GM18511 (cell line): ENCODE measurements around the gene ENG.
"Not testable (repeated sequence)": the region's sequence is repeated elsewhere in the genome, so short reads cannot be mapped to it uniquely, and the experiment has no call there.

Experiments used
- ATAC-seq: cut with Tn5 transposase; IDR thresholded peaks from one replicate; pipeline ENCODE4 v1.9.1; 2021; ENCODE audit warnings: mild to moderate bottlenecking, moderate library complexity; ENCODE audit not compliant: unreplicated experiment

ENG gene

GRCh38 chr9:127846443-127847177 is 7.8 kb downstream of the ENG start:
- ATAC-seq, result no peak

- not testable (repeated sequence) for ATAC-seq
These were observed 8.8 kb downstream of the ENG start for GRCh38 chr9:127845619-127846018.

GRCh38 chr9:127844821-127845359 is 9.6 kb downstream of the ENG start:
- no peak for ATAC-seq

- no peak for ATAC-seq
These were observed 13.2 kb downstream of the ENG start for GRCh38 chr9:127841087-127841835.

GRCh38 chr9:127838375-127839078 is 15.9 kb downstream of the ENG start:
- ATAC-seq, result no peak

GRCh38 chr9:127837346-127837745 is 17.1 kb downstream of the ENG start:
- ATAC-seq, result no peak

GRCh38 chr9:127836561-127836960 is 17.9 kb downstream of the ENG start:
- not testable (repeated sequence) for ATAC-seq

GRCh38 chr9:127835991-127836516 is 18.4 kb downstream of the ENG start:
- no peak for ATAC-seq

GRCh38 chr9:127833555-127833954 is 20.9 kb downstream of the ENG start:
- no peak for ATAC-seq

GRCh38 chr9:127832248-127832647 is 22.2 kb downstream of the ENG start:
- no peak for ATAC-seq

GRCh38 chr9:127829205-127829906 is 25.1 kb downstream of the ENG start:
- no peak for ATAC-seq

- no peak for ATAC-seq
These were observed 26.0 kb downstream of the ENG start for GRCh38 chr9:127828262-127829031.

- no peak for ATAC-seq
These were observed 28.1 kb downstream of the ENG start for GRCh38 chr9:127826253-127826913.

- ATAC-seq, result no peak
These were observed 29.0 kb downstream of the ENG start for GRCh38 chr9:127825319-127826051.

GRCh38 chr9:127822108-127822507 is 32.4 kb downstream of the ENG start:
- no peak for ATAC-seq

- no peak for ATAC-seq
These were observed 35.9 kb downstream of the ENG start for GRCh38 chr9:127818574-127818973.

- no peak for ATAC-seq
These were observed 36.5 kb downstream of the ENG start for GRCh38 chr9:127817881-127818434.

GRCh38 chr9:127816728-127817127 is 37.7 kb downstream of the ENG start:
- ATAC-seq, result no peak
